Measurements from ENCODE around the gene HOXB3. TPM values are rescaled to one million over a fixed set of nuclear protein-coding genes. Genes with fewer than 3 reads are reported as not detected.
A peak's percentile ranks its signal among the peaks of the same experiment; 100 is the strongest.

HOXB3 gene
- total RNA-seq, 1 donor from 2014 or later = not detected

- no peaks in the 10 kb centered on the region for H3K79me2 ChIP-seq (ENCODE audit: low read depth)
- no peaks in the 10 kb centered on the region for H3K9me3 ChIP-seq (ENCODE audit: low read depth)
- TF ChIP-seq EZH2 (IDR thresholded peaks at IDR 0.05) = peak; percentile 14
- TF ChIP-seq CTCF (IDR thresholded peaks at IDR 0.05) = no peak
- peaks cover 96% of the 10 kb centered on the region for H4K20me1 ChIP-seq (ENCODE audit: low read depth)
- peaks cover 100% of the 10 kb centered on the region for H3K27me3 ChIP-seq
- Mint-ChIP-seq H3K4me1 (peaks cover 11% of the 10 kb centered on the region), H3K27me3 (ENCODE audit: insufficient read depth, low read depth) (peaks cover 87% of the 10 kb centered on the region), H3K36me3 (no peaks in the 10 kb centered on the region), H3K4me3 (peak overlapping the region; percentile 4), H3K27ac (no peak overlapping the region), H3K9me3 (peaks cover 11% of the 10 kb centered on the region)
- H3F3A ChIP-seq (ENCODE audit: low read depth) = peaks cover 8% of the 10 kb centered on the region
- no peak overlapping the region for H3K9ac ChIP-seq
- no peak overlapping the region for H3K4me3 ChIP-seq
- no peaks in the 10 kb centered on the region for H3K4me1 ChIP-seq
- DNase-seq (ENCODE audit: low spot score) = peak; percentile 64
- H3K27ac ChIP-seq = no peak overlapping the region
- H2AFZ ChIP-seq (replicated peaks) = no peak overlapping the region
- no peaks in the 10 kb centered on the region for H3K36me3 ChIP-seq
- no peak overlapping the region for H3K4me2 ChIP-seq
Observed at GRCh38 chr17:48546137-48546923, 43.7 kb downstream of the HOXB3 start.

- no peaks in the 10 kb centered on the region for H3K36me3 Mint-ChIP-seq
- peaks cover 8% of the 10 kb centered on the region for H3F3A ChIP-seq (ENCODE audit: low read depth)
- H3K4me2 ChIP-seq = no peak overlapping the region
- H3K79me2 ChIP-seq (ENCODE audit: low read depth) = no peaks in the 10 kb centered on the region
- H3K27ac ChIP-seq = no peak overlapping the region
- peaks cover 95% of the 10 kb centered on the region for H4K20me1 ChIP-seq (ENCODE audit: low read depth)
- no peak for TF ChIP-seq EZH2 (IDR thresholded peaks at IDR 0.05)
- no peak for TF ChIP-seq EZH2phosphoT487 (IDR thresholded peaks at IDR 0.05)
- no peak for TF ChIP-seq CTCF (IDR thresholded peaks at IDR 0.05)
- no peaks in the 10 kb centered on the region for H3K9me3 ChIP-seq (ENCODE audit: low read depth)
- H3K27ac Mint-ChIP-seq = no peak overlapping the region
- H3K9ac ChIP-seq = no peak overlapping the region
- H3K9me3 Mint-ChIP-seq = peaks cover 11% of the 10 kb centered on the region
- H3K27me3 Mint-ChIP-seq (ENCODE audit: insufficient read depth, low read depth) = peaks cover 87% of the 10 kb centered on the region
- peaks cover 100% of the 10 kb centered on the region for H3K27me3 ChIP-seq
- no peaks in the 10 kb centered on the region for H3K36me3 ChIP-seq
- no peak overlapping the region for H2AFZ ChIP-seq (replicated peaks)
- H3K4me1 ChIP-seq = no peaks in the 10 kb centered on the region
- H3K4me3 ChIP-seq = no peak overlapping the region
- DNase-seq (ENCODE audit: low spot score) = peak; percentile 1
- H3K4me1 Mint-ChIP-seq = peaks cover 11% of the 10 kb centered on the region
- peak overlapping the region; percentile 49 for H3K4me3 Mint-ChIP-seq
Observed at GRCh38 chr17:48545539-48545938, 44.5 kb downstream of the HOXB3 start.

DNA sequence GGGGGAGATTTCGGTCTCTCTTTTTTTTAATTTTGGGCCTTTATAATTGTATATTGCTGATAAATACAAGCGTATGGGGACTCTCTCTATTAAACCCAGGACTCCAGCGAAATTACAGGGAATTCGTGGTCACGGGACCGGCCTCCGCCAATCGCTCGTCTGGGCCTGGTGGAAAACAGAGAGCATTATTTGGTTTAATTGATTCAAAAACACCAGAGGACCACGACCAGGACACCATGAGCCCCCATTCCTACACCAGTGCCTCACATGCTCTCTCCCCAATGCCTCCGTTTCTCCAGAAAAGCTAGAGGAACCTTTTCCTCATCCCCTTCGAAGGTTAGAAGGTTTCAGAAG lies 45.0 kb downstream of the HOXB3 start, which contains the start of gene HOXB2:
TSS of gene HOXB2 (minus strand) at position 88 of the 354 bp plus-strand sequence. CDS start 198 bp downstream, outside the sequence.
- Histone ChIP-seq H3K4me3 (no peak within 1 kb of the TSS), H3K4me1 (no peaks in the 10 kb centered on the region), H3K36me3 (no peaks in the 10 kb centered on the region), H3F3A (ENCODE audit: low read depth) (peaks cover 8% of the 10 kb centered on the region), H3K27me3 (peaks cover 100% of the 10 kb centered on the region), H3K27ac (no peak within 1 kb of the TSS), H2AFZ (replicated peaks) (no peak within 1 kb of the TSS), H3K79me2 (ENCODE audit: low read depth) (no peaks in the 10 kb centered on the region), H3K4me2 (no peak within 1 kb of the TSS), H4K20me1 (ENCODE audit: low read depth) (peaks cover 93% of the 10 kb centered on the region), H3K9me3 (ENCODE audit: low read depth) (no peaks in the 10 kb centered on the region), H3K9ac (no peak within 1 kb of the TSS)
- H3K27ac Mint-ChIP-seq = no peak within 1 kb of the TSS
- peaks cover 11% of the 10 kb centered on the region for H3K9me3 Mint-ChIP-seq
- DNase-seq (ENCODE audit: low spot score) = no peak
- peak within 1 kb of the TSS; percentile 70 for H3K4me3 Mint-ChIP-seq
- no peaks in the 10 kb centered on the region for H3K36me3 Mint-ChIP-seq
- H3K4me1 Mint-ChIP-seq = peaks cover 11% of the 10 kb centered on the region
- H3K27me3 Mint-ChIP-seq (ENCODE audit: insufficient read depth, low read depth) = peaks cover 88% of the 10 kb centered on the region
- TF ChIP-seq EZH2phosphoT487 (IDR thresholded peaks at IDR 0.05) (no peak), EZH2 (IDR thresholded peaks at IDR 0.05) (no peak), CTCF (IDR thresholded peaks at IDR 0.05) (no peak)

All from neural progenitor cell (in vitro differentiated cells).